Activated CD4-positive, alpha-beta T cell treated with anti-CD3 and anti-CD28 coated beads, Interleukin-2, amount 10 ng/mL, durations not matched to agents 7 days and 5 days (primary cell): ENCODE measurements around the gene PPP2R2D. TPM values are rescaled to one million over a fixed set of nuclear protein-coding genes. Genes with fewer than 3 reads are reported as not detected.
A peak's percentile ranks its signal among the peaks of the same experiment; 100 is the strongest.

Experiments
- CTCF ChIA-PET: fragments of 350-600 bp; sonication (Branson Sonifier 250); formaldehyde crosslinking; loops from one replicate; lab custom pipeline; 2021; ENCODE audit warnings: antibody characterized with exemption; lab: Charles Lee
- POLR2A ChIA-PET: fragments of 350-600 bp; sonication (Branson Sonifier 250); formaldehyde crosslinking; loops from one replicate; lab custom pipeline; 2021; ENCODE audit warnings: antibody characterized with exemption; lab: Charles Lee
- DNase-seq: peaks from one replicate; pipeline ENCODE4 v3.0.0-alpha.2; 2020
- H3K27ac Mint-ChIP-seq: one replicate; pipeline ENCODE4 v1.8.0; 2021; ENCODE audit warnings: mild to moderate bottlenecking, moderate library complexity, mixed read lengths
- H3K27me3 Mint-ChIP-seq: one replicate; pipeline ENCODE4 v1.8.0; 2021; ENCODE audit warnings: mixed read lengths
- H3K36me3 Mint-ChIP-seq: one replicate; pipeline ENCODE4 v1.8.0; 2021; ENCODE audit warnings: low read depth, mixed read lengths
- H3K4me1 Mint-ChIP-seq: one replicate; pipeline ENCODE4 v1.8.0; 2021; ENCODE audit warnings: mixed read lengths
- H3K4me3 Mint-ChIP-seq: one replicate; pipeline ENCODE4 v1.8.0; 2021; ENCODE audit warnings: mild to moderate bottlenecking, moderate library complexity, mixed read lengths
- H3K9me3 Mint-ChIP-seq: one replicate; pipeline ENCODE4 v1.8.0; 2021; ENCODE audit warnings: mixed read lengths
- total RNA-seq, 2 experiments: library from RNA; stranded (reverse); gene quantifications; one replicate each; pipeline ENCODE4 v1.2.3, GENCODE V29; 2021

The PPP2R2D gene
- total RNA-seq, 2 experiments from 2014 or later, result 38.5 to 43.1 TPM

GRCh38 chr10:131931981-131932380 lies 31.2 kb downstream of the PPP2R2D start:
- peaks cover 71% of the 10 kb centered on the region for H3K4me1 Mint-ChIP-seq
- DNase-seq, result no peak
- H3K27ac Mint-ChIP-seq, result peak overlapping the region; percentile 33
- ChIA-PET CTCF (no interaction called here), POLR2A (no interaction called here)
- H3K4me3 Mint-ChIP-seq, result no peak overlapping the region
- no peaks in the 10 kb centered on the region for H3K9me3 Mint-ChIP-seq
- no peaks in the 10 kb centered on the region for H3K27me3 Mint-ChIP-seq
- peaks cover 18% of the 10 kb centered on the region for H3K36me3 Mint-ChIP-seq

GRCh38 chr10:131933016-131933695 lies 32.3 kb downstream of the PPP2R2D start:
- Mint-ChIP-seq H3K27me3 (no peaks in the 10 kb centered on the region), H3K27ac (no peak overlapping the region), H3K4me3 (no peak overlapping the region), H3K9me3 (no peaks in the 10 kb centered on the region), H3K4me1 (peaks cover 60% of the 10 kb centered on the region), H3K36me3 (peaks cover 21% of the 10 kb centered on the region)
- POLR2A ChIA-PET, result no interaction called here
- CTCF ChIA-PET, result interaction anchor here (0.6 kb wide), 1 partner anchor 1788 kb away, joined by 4 read pairs; no protein-coding TSS in a partner anchor
- DNase-seq, result no peak

GRCh38 chr10:131933696-131934086 lies 32.9 kb downstream of the PPP2R2D start:
- Mint-ChIP-seq H3K27me3 (no peaks in the 10 kb centered on the region), H3K36me3 (peaks cover 23% of the 10 kb centered on the region), H3K27ac (no peak overlapping the region), H3K4me3 (no peak overlapping the region), H3K9me3 (no peaks in the 10 kb centered on the region), H3K4me1 (peaks cover 54% of the 10 kb centered on the region)
- POLR2A ChIA-PET, result no interaction called here
- CTCF ChIA-PET, result interaction anchor here (0.6 kb wide), 1 partner anchor 1788 kb away, joined by 4 read pairs; no protein-coding TSS in a partner anchor
- DNase-seq, result no peak

GRCh38 chr10:131934769-131935168 lies 34.0 kb downstream of the PPP2R2D start:
- H3K4me1 Mint-ChIP-seq, result peaks cover 44% of the 10 kb centered on the region
- H3K27me3 Mint-ChIP-seq, result no peaks in the 10 kb centered on the region

GRCh38 chr10:131935260-131935659 lies 34.5 kb downstream of the PPP2R2D start:
- POLR2A ChIA-PET, result no interaction called here
- Mint-ChIP-seq H3K4me3 (no peak overlapping the region), H3K27ac (peak overlapping the region; percentile 54), H3K27me3 (no peaks in the 10 kb centered on the region), H3K36me3 (peaks cover 21% of the 10 kb centered on the region), H3K9me3 (no peaks in the 10 kb centered on the region), H3K4me1 (peaks cover 39% of the 10 kb centered on the region)
- no peak for DNase-seq
- CTCF ChIA-PET, result no interaction called here

More at GRCh38 chr10:131934769-131935168, 34.0 kb downstream of the PPP2R2D start:
- DNase-seq, result no peak
- no peaks in the 10 kb centered on the region for H3K9me3 Mint-ChIP-seq
- H3K27ac Mint-ChIP-seq, result peak overlapping the region; percentile 46
- CTCF ChIA-PET, result no interaction called here
- POLR2A ChIA-PET, result no interaction called here
- peaks cover 23% of the 10 kb centered on the region for H3K36me3 Mint-ChIP-seq
- H3K4me3 Mint-ChIP-seq, result no peak overlapping the region

GRCh38 chr10:131936294-131936693 lies 35.5 kb downstream of the PPP2R2D start:
- DNase-seq, result no peak
- CTCF ChIA-PET, result no interaction called here
- Mint-ChIP-seq H3K4me3 (no peak overlapping the region), H3K27me3 (no peaks in the 10 kb centered on the region), H3K27ac (no peak overlapping the region), H3K4me1 (peaks cover 28% of the 10 kb centered on the region), H3K36me3 (peaks cover 28% of the 10 kb centered on the region), H3K9me3 (no peaks in the 10 kb centered on the region)
- POLR2A ChIA-PET, result no interaction called here

- CTCF ChIA-PET, result no interaction called here
Measured at GRCh38 chr10:131936736-131937135, 35.9 kb downstream of the PPP2R2D start.

GRCh38 chr10:131937836-131938235 lies 37.0 kb downstream of the PPP2R2D start:
- ChIA-PET CTCF (no interaction called here), POLR2A (no interaction called here)
- no peak for DNase-seq
- no peaks in the 10 kb centered on the region for H3K9me3 Mint-ChIP-seq
- peaks cover 17% of the 10 kb centered on the region for H3K4me1 Mint-ChIP-seq
- no peak overlapping the region for H3K27ac Mint-ChIP-seq
- H3K27me3 Mint-ChIP-seq, result no peaks in the 10 kb centered on the region
- H3K36me3 Mint-ChIP-seq, result peaks cover 28% of the 10 kb centered on the region
- no peak overlapping the region for H3K4me3 Mint-ChIP-seq

More at GRCh38 chr10:131936736-131937135, 35.9 kb downstream of the PPP2R2D start:
- POLR2A ChIA-PET, result no interaction called here
- no peak for DNase-seq
- Mint-ChIP-seq H3K36me3 (peaks cover 28% of the 10 kb centered on the region), H3K27ac (peak overlapping the region; percentile 57), H3K27me3 (no peaks in the 10 kb centered on the region), H3K4me1 (peaks cover 24% of the 10 kb centered on the region), H3K4me3 (no peak overlapping the region), H3K9me3 (no peaks in the 10 kb centered on the region)

GRCh38 chr10:131938681-131939080 lies 37.9 kb downstream of the PPP2R2D start:
- H3K4me1 Mint-ChIP-seq, result peaks cover 14% of the 10 kb centered on the region
- H3K36me3 Mint-ChIP-seq, result peaks cover 35% of the 10 kb centered on the region
- no peak overlapping the region for H3K27ac Mint-ChIP-seq
- no peaks in the 10 kb centered on the region for H3K27me3 Mint-ChIP-seq
- DNase-seq, result no peak
- H3K9me3 Mint-ChIP-seq, result no peaks in the 10 kb centered on the region
- ChIA-PET POLR2A (no interaction called here), CTCF (no interaction called here)
- no peak overlapping the region for H3K4me3 Mint-ChIP-seq

- Mint-ChIP-seq H3K4me1 (no peaks in the 10 kb centered on the region), H3K27me3 (no peaks in the 10 kb centered on the region), H3K4me3 (no peak overlapping the region), H3K27ac (no peak overlapping the region), H3K9me3 (no peaks in the 10 kb centered on the region), H3K36me3 (peaks cover 54% of the 10 kb centered on the region)
- ChIA-PET CTCF (no interaction called here), POLR2A (no interaction called here)
- DNase-seq, result no peak
Measured at GRCh38 chr10:131942455-131942854, 41.6 kb downstream of the PPP2R2D start.

GRCh38 chr10:131943021-131943814 lies 42.4 kb downstream of the PPP2R2D start:
- H3K4me1 Mint-ChIP-seq, result no peaks in the 10 kb centered on the region
- POLR2A ChIA-PET, result no interaction called here
- CTCF ChIA-PET, result no interaction called here
- no peaks in the 10 kb centered on the region for H3K27me3 Mint-ChIP-seq
- no peak overlapping the region for H3K4me3 Mint-ChIP-seq
- H3K27ac Mint-ChIP-seq, result no peak overlapping the region
- H3K36me3 Mint-ChIP-seq, result peaks cover 57% of the 10 kb centered on the region
- DNase-seq, result no peak
- H3K9me3 Mint-ChIP-seq, result no peaks in the 10 kb centered on the region

- CTCF ChIA-PET, result interaction anchor here (1.2 kb wide), 1 partner anchor 21 kb away, joined by 4 read pairs; no protein-coding TSS in a partner anchor
- H3K4me1 Mint-ChIP-seq, result no peaks in the 10 kb centered on the region
- H3K27ac Mint-ChIP-seq, result no peak overlapping the region
- H3K27me3 Mint-ChIP-seq, result no peaks in the 10 kb centered on the region
- H3K4me3 Mint-ChIP-seq, result no peak overlapping the region
- POLR2A ChIA-PET, result no interaction called here
- H3K9me3 Mint-ChIP-seq, result no peaks in the 10 kb centered on the region
- no peak for DNase-seq
- H3K36me3 Mint-ChIP-seq, result peaks cover 57% of the 10 kb centered on the region
Measured at GRCh38 chr10:131944412-131944811, 43.6 kb downstream of the PPP2R2D start.
